RWPE1 (cell line): ENCODE data around the gene HRH2.

Experiments
- CTCF ChIA-PET: fragments of 350-600 bp; sonication (Branson Sonifier 250); formaldehyde crosslinking; extraction: SDS; loops from one replicate; lab custom pipeline; 2021; lab: Yijun Ruan, JAX
- POLR2A ChIA-PET: fragments of 400-600 bp; formaldehyde crosslinking; extraction: SDS; loops from one replicate; lab custom pipeline; 2020; ENCODE audit warnings: antibody characterized with exemption; ENCODE audit not compliant: low non-redundant PET; lab: Yijun Ruan, JAX
- DNase-seq: peaks from one replicate; pipeline ENCODE4 v3.0.0; 2012; ENCODE audit warnings: low spot score
- H3K27ac ChIP-seq: fragments of 450-650 bp; 2 replicates; pipeline ENCODE4 v1.5.1; 2017
- CTCF ChIP-seq: fragments of 450-650 bp; conservative IDR thresholded peaks from 2 replicates; pipeline ENCODE4 v1.5.1; 2017; ENCODE audit warnings: low read depth, mild to moderate bottlenecking

HRH2 gene

GRCh38 chr5:175689147-175689991 lies 31.5 kb downstream of the HRH2 start:
- peak; percentile 33 for DNase-seq
- ChIA-PET POLR2A (no interaction called here), CTCF (interaction anchor here (0.6 to 1.8 kb wide), 2 partner anchors 82 to 155 kb away, joined by 3 to 7 read pairs; no protein-coding TSS in a partner anchor)
- TF ChIP-seq CTCF, result no peak
- no peak overlapping the region for H3K27ac ChIP-seq

DNA sequence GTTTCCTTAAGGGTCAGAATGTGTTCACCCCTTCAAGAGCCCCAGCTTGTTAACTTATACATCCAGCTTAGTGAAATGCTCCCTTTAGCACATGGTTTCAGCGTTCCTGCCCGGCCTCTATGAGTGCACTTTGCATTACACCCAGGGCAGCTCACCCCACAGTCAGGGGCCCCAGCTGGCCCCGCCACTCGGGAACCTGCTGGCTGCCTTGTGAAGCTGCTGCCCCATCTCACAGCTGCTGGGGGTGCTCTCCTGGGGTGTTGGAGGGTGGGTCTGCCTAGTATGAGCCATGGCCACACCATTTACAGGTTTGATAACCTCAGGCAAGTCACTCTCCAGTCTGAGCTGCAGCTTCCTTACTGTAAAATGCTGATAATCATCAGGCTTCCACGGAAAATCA lies 32.2 kb downstream of the HRH2 start:
- CTCF ChIA-PET, result interaction anchor here (0.6 to 1.8 kb wide), 2 partner anchors 83 to 156 kb away, joined by 3 to 7 read pairs; no protein-coding TSS in a partner anchor
- POLR2A ChIA-PET, result no interaction called here
- TF ChIP-seq CTCF, result no peak
- DNase-seq, result no peak
- no peak overlapping the region for H3K27ac ChIP-seq

- no peak for TF ChIP-seq CTCF
- ChIA-PET POLR2A (no interaction called here), CTCF (interaction anchor here (0.7 to 1.8 kb wide), 2 partner anchors 27 to 157 kb away, joined by 5 to 7 read pairs; no protein-coding TSS in a partner anchor)
- no peak overlapping the region for H3K27ac ChIP-seq
- DNase-seq, result no peak
Measured at GRCh38 chr5:175690586-175690985, 32.7 kb downstream of the HRH2 start.

DNA sequence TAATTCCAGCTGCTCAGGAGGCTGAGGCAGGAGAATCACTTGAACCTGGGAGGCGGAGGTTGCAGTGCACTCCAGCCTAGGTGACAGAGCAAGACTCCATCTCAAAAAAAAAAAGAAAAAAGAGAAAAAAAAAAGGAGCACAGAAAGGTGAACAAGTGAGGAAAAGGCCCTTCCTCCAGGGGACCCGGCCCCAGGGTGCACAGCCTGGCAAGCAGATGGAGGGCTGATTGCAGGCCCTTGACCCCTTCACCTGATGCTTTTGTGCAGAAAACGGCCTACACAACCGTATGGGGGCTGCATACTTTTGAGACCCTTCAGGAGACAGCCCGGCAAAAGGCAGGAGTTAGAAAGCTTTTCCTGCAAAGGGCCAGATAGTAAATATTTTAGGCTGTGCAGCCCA lies 33.9 kb downstream of the HRH2 start:
- H3K27ac ChIP-seq, result no peak overlapping the region
- DNase-seq, result no peak
- ChIA-PET POLR2A (no interaction called here), CTCF (no interaction called here)
- TF ChIP-seq CTCF, result no peak

DNA sequence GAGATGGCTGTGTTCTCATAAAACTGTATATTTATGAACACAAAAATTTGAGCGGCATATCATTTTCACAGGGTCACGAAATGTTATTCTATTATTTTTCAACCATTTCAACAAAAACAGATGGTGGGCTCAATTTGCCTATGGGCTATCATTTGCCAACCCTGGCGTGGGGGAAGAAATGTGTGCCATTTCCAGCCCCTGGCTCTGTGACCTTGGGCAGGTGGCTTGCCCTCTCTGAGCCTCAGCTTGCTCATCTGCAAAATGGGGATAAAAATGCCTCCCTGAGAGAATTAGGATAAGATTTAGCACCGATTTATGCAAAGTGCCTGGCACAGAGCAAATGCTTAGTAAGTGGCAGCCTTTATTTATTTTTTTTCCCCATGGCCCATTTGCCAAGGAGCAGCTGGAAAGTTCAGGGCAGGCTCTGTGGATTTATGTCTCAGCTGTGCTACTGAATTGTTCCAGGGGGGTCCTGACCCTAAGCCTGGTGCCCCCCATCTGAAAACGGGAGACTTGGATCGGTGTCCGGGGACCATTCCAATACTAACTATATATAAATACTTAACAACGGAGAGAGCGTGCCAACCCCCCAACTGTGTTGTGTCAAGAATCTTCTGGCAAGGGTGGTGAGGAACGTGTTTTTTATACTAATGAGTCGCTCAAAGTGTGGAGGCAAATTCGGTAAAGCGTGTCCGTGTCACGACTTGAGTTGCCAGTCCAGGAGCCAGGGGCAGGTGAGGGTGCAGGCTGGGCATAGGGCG lies 34.5 kb downstream of the HRH2 start:
- no peak for DNase-seq
- no peak for TF ChIP-seq CTCF
- CTCF ChIA-PET, result no interaction called here
- POLR2A ChIA-PET, result no interaction called here
- no peak overlapping the region for H3K27ac ChIP-seq

- no peak for TF ChIP-seq CTCF
- DNase-seq, result no peak
- H3K27ac ChIP-seq, result no peak overlapping the region
- ChIA-PET POLR2A (no interaction called here), CTCF (no interaction called here)
Measured at GRCh38 chr5:175692996-175693710, 35.3 kb downstream of the HRH2 start.
